ENCODE measurements around the gene AK5. TPM values are rescaled to one million over a fixed set of nuclear protein-coding genes. Genes with fewer than 3 reads are reported as not detected.

Gene AK5
- total RNA-seq, 1 donor from 2014 or later: not detected

DNA sequence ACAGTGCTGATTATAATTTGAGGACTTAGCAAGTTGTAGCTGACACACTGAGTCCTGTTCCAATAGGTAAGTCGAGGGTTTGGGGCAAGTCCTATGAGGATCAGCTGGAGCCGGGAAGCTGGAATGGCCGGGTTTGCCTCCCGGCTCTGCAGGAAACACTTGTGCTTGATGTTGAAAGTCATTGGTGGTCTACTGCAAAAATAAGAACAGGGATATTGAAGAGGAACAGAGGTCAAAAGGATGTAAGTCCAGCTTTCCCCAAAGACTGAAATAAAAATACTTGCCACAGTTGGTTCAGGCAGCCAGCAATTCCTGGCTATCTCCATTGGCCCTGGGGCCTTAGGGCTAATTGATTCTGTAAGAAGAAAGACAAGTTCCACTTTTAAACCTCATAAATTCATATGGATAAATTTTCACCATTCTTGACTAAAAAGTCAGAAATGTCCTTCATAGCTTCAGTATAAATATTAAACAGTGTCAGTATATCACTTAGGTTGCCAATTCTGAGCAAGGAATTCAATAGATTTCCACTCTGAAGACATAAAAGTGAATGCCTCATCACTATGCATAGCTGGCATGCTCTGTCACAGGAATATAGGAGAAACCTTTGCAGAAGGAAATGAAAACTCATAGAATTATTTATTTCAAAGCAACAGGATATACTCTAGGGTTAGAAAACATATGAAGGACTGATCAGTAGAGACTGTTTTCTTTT is 165.2 kb downstream of the AK5 start:
- ATAC-seq: peak; percentile 17

DNA sequence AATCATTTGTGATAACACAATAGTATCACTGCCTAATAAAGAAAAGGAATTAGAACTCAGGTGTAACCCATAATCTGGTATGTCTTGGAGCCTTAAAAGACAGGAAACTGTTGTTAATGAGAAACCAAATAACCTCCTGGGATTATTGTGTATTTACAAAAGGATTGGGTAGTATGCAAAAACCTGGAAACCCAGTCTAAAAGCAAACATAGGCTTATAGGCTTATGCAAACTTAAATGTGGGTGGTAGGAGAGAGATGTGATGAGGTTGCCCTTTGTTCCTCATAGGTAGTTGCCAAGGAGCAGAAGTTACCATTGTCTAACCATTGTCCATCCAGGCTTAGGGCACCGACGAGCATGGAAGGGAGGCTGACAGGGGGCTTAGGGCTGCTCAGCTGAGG is 165.8 kb downstream of the AK5 start:
- peak; percentile 63 for ATAC-seq

DNA sequence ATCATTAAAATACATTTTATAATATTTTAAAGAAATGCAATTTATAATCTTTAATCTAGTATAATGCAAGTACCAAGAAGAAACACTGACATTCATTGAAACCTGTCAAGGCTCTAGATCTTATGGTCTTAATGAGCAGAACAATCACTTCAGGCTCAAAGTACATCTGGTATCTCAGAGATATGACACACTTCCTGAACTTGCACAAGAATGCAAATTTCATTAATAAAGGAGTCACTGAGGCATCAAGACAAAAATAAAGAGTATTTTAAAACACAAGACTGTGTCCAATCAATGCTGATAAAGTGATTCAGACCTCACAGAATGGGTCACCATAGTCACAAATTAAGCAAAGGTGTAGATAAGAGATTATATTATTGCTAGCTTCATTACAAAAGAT is 178.1 kb downstream of the AK5 start:
- ATAC-seq: no peak

DNA sequence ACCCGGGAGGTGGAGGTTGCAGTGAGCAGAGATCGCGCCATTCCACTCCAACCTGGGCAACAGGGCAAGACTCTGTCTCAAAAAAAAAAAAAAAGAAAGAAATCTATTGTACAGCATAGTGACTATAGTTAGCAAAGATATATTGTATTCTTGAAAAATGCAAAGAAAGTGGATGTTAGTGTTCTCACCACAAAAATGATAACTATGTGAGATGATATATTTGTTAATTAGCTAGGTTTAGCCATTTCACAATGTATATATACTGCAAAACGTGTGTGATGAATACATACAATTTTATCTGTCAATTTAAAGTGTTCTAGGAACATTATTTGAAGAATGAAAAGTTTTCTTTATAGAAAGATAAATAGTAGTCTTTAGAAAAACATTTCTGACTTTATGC is 179.9 kb downstream of the AK5 start:
- ATAC-seq: no peak

DNA sequence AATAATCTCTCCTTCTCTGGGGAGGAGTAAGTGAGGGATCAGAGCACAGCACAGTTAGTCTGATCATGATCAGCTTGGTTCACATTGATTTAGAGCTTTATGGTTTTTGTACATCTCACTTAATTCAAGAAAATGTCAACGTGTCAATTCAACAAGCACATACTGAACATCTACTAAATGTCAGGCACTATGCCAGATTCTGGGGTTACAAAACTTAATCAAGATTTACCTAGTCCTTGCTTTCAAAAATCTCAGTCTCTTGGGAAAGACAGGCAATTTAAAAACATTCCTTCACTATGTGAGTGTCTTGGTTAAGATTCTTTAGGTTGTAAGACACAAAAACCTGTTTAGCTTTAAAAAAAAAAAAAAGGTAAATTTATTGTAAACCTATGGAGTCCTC is 181.4 kb downstream of the AK5 start:
- ATAC-seq: no peak

DNA sequence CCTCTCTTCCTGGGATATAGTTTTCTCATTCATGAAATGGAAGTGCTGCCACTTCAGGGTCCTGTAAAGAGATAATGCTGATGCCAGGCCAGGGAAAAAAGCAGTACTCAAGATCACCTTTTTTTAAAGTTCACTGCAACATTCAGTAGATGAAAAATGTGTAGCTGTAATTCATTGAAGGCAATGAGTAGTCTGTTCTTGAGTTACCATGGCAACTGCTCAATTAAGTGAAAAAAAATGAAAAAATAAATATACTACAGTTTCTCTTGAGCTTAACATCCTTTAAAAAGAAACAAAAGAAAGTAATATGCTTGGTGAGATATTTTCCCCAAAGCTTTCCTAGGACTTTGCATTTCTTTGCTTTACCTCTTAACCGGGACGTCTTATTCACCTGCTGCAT is 183.3 kb downstream of the AK5 start:
- ATAC-seq: no peak

DNA sequence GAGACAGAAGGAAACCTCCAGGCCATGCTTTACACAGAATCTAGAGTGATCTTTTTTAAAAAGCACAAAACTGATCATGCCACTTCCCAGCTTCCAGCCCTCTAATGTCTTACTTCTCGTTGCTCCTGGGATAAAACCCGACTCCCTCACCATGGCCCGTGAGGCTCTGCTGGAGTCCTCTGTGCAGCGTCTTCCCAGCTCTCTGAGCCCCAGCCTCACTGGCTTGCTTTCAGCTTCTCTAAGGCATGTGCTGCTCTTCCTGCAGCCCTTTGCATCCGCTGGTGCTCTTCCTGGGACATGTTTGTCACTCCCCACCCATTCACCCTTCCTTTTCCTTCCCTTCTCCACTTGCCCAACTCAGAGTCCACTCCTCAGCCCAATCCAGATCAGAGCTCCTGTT is 184.1 kb downstream of the AK5 start:
- ATAC-seq: no peak

DNA sequence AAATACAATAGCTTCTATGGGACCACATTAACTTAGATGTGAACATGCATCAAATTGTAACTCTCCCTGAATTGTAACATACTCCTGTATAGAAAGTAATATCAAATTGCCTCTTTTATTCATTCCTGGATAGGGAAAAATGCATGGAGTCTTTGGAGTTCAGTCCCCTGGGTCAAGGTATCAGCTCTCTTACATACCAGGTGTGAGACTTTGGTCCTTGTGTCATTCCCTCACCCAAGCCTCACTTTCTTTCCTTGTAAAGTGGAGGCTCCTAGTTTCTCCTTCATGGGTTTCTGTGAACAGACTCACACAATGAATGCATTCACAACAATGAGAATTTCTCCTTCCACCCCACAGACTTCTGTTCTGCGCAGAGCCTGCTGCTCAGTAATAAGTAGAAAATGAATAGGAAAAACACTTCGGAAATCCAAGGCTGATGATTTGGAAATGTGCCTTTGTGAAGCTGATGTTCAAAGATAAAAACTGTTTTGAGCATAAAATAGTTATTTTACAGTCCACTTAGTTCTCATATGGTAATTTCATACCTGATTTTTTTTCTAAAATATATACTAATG is 185.3 kb downstream of the AK5 start:
- no peak for ATAC-seq

DNA sequence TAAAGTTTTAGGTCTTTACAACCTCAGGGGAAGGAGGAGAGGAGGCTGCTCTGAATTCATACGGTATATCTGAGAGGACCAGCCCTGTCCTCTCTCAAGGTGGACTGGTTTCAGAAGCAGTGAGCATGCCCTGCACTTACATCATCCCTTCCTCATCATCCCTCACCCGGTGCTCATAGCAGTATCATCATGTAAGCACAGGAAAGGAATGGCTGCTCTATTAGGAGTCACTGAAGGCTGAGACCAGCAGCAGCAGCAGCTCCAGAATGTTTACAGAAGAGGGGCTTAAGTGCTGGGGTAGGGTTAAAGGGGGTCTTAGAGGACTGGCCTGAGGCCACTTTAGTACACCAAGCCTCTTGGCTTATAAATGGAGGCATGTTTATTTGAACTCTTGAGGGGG is 185.9 kb downstream of the AK5 start:
- ATAC-seq: no peak

DNA sequence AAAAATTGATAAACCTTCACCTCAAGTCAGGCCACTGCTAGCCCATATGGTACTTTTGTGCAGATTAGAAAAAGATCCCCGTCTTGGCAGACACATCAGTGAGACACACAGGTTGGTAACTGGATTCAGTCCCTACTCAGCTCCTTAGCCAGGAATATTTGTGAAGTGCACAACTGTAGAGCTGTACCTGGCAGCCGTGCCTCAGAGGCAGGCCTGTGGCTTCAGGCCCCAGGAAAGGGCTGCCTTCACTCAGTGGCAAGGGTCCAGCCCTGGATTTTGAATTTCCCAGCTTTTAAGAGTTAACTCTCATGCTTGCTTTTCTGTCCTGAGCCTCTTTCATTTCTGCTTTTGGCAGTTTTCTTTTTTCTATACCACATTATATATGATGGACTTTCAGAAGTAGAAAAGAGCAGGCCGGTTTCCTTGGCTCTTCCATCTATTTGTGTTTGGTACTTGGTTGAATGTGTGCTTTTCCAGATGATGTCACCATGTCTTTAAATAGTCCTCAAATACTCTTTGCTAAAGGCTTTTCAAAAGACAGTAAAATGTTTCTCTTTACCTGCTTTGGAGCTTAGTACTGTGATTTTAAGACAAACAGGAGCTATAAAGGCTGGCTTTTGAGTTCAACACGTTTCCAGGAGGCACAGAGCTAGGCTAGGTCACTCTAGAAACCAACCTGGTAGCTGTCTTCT is 186.6 kb downstream of the AK5 start:
- ATAC-seq: no peak

DNA sequence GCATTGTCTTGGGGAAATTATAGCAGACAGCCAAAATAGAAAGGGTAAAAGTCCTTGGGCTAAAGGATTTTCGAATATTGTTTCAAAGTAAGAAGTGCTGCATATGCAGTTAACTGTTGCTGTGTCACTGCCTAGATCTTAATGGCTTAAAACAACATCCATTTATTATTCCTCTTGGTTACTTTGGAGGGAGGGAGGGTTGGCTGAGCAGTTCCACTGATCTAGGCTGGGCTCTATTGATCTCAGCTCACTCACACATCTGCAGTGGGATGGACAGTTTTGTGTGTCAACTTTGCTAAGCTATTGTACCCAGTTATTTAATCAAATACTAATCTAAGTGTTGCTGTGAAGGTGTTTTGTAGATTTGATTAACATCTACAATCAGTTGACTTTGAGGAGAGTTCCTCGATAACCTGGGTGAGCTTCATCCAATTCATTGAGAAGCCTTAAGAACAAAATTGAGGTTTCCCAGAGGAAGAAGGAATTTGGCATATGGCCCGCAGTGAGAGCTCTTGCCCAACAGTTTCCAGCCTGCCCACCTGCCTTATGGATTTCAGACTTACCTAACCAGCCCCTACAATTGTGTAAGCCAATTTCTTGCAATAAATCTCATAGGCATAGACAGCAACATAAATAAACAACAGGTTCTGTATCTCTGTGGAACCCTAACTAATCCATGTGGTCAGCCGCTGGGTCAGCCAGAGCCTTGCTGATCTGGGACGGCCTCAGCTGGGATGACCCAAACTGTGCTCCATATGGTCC is 187.3 kb downstream of the AK5 start:
- no peak for ATAC-seq

DNA sequence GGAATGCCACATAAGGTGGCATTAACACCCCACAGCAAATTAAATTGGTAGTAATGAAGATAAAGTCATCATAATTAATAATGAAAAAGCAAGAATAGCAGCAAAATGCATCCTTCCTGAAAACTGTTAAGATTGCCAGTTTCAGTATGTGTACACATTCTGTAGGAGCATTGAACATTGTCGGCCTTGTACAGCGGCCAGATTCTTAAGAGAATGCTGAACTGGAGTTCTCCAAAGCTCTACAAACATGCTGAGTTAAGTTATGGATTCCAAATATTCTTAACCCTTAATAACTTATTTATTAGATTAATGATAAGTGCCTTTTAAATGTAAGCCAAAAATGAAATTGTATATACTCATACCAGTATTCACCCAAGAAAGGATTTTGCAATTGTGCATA is 189.9 kb downstream of the AK5 start:
- ATAC-seq: no peak

DNA sequence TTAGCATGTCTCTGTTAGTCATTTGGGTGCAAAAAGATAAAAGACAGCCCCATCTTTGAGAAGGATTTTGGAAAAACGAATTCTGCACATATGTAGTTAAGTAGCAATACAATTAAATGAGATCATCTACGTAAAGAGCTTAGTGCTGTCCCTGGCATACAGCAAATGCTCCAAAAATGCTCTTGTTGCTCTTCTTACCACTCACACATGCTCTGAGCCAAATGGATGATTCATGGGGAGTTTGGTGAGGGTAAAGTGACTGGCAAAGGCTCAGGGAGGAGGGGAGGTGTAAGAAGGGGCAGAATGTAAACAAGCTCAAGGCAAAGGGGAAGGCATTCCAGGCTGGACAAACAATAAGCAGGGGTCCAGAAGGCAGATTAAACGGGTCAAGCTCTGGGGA is 191.9 kb downstream of the AK5 start:
- no peak for ATAC-seq

DNA sequence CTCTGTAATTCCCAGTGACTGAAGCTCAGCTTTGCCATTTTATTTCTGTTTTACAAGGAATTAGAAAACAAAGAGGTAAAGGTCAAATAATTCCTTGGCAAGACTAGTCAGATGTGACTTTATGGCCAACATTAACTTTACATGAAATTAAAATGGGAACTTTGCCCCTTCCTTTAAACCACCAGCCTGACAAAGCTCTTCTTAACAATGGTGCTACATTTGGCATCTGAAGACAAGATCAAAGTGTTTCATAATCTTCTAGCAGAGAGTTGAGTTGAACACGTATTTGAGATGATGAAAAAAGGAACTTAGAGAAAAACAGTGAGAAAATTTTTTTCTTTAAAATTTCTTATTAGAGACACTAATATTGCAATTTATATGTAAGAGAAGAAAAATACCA is 193.8 kb downstream of the AK5 start:
- no peak for ATAC-seq

DNA sequence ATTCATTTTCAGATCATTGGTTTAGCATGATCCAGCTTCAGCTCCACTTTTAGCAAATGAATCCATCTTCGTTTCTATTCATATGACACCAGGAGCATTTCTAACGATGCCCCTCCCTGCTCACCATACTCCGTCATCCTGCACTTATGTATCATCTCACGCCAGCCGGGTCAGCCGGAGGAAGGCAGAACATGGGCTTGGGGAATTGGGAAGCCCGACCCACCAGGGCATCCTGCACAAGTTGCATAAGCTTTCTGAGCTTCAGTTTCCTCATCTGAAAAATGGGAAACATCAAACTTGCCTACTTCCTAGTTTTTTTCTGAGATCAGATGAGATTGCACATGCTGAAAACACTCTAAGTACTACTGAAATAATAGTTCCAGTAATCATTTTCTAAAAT is 194.7 kb downstream of the AK5 start:
- no peak for ATAC-seq

DNA sequence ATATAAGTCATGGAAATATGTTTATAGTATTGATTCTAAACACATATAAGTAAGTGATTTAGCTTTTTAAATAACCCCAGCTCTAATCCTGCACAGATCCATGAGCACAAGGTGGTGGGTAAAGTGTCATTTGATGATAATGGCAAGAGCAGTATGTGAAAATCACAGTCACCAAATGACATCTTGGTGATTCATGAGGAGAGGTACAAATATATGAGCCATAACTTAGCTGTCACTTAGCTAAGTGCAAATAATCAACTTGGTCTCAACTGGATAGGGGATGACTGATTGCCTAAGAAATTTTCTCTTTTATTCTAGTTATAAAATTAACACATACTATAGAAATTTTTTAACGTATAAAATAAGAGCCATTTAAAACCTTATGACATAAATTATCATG is 202.5 kb downstream of the AK5 start:
- no peak for ATAC-seq

DNA sequence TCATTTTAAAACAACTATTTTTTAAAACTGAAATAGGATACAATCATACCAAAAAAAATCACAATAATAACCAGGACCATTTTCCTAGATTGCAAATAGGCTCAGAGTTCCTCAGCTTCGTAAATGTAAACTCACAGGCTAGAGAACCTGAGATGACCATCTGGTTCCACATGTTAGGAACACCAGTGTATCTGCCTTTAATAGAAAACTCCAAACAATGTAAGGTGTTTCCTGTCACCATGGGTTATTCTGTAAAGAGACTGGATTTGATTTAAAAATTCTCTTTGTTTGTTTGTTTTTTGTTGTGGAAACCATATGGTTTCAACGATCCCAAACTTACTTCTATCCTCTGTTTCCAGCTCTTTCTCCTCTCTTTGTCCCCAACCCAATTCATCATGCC is 203.1 kb downstream of the AK5 start:
- ATAC-seq: no peak

DNA sequence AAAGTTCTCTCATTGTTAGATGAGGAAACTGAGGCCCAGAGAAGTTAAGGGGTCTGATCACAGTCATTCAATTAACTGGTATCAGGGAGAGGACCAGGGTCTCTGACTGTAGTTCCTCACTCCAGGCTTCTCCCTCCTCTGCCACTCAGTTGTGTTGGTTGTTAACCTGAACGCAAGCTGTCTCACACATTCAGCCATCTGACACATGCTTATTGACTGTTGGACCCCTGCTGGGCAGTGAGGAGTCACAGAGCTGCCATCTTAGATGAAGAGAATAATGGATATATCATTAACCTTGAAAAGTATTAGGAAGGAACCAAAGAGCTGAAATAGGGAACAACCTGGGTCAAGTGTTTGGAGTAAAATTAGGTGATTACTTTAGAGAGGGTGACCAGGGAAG is 205.8 kb downstream of the AK5 start:
- ATAC-seq: no peak

DNA sequence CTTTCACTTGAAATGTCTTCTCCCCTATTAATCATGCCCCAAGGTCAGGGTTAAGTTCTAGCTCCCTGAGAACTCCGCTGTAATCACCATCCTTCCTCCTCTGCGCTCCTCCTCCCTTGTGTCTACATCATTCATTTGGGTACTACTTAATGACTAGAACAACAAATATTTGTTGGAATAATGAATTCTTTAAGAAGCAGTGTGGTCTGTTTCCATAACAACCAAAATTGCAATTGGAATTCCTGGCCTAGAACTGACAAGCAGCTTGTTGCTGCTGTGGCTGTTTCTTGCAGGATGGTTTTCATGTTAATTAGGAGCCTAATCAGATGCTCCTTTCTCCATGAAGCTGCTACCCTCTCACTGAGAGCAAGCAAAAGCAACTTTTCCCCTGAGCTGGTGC is 208.1 kb downstream of the AK5 start:
- ATAC-seq: no peak

DNA sequence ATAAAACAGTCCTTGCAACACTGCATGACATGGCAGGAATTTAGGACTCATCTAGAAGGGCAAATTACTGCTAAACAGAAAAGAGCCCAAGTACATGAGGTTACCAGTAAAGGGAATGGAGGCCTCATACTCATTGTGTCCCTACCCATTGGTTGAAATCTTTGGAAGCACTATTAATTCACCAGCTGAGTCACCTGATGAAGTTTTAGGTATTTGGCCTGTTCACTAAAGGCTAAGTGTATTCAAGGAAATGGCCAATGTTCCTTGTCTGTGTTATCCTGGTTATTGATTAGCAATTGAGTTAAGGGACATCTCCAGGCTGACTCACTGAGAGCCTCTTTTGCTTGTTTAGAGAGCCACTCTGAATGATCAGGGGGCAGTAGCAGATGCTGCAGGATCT is 212.2 kb downstream of the AK5 start:
- no peak for ATAC-seq

DNA sequence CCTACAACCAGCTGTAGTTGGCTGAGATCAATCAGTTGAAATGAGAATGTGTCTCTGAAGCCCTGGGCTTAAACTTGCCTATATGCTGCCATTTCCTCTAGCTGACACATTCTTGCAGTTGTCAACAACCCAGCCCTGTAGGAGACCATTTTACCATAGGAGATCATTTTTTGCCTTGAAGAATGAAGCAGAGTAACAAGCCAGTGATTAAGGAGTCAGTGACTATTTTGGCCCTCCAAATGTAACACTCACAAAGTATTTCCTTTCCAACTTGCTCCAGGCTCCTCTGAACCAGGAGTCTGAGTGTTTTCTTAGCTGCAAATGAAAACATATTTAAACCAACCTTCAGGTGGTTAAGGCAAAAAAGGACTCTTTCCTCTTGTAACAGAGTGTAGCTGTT is 217.1 kb downstream of the AK5 start:
- no peak for ATAC-seq

DNA sequence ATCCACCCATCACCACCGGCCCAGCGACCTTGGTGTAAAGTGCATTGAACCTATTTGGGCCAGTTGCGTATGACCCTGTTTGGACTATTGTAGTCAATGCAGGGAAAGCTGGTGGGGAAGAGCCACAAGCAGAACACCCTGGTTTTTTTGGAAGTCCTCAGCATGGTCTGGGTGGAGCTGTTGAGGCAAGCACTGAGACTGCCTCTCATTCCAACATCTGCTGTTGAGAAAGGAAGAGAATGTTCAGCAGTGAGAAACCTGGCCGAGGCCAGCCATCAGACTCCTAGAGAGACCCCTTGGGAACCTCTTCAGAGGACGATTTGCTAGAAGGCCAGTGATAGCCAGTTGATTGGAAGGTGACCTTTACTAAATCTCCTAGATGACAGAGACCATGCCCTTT is 217.6 kb downstream of the AK5 start:
- no peak for ATAC-seq

DNA sequence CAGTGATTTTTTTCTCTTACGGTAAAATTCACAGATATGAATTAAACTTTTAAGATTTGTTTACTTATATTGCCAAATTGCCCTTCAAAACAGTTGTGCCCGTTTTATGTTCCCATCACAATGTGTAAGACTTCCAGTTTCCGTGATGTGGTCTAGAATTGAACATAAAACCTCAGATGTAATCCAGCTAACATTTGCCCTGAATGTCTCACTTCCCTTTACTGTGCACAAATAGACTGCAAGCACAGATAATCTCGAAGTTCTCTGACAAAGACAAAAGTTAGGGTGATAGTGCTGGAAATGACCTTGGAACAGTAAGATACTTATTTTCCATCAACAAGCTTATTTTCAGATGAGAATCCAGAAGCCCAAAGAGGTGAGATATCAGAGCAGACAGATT is 223.2 kb downstream of the AK5 start:
- no peak for ATAC-seq

DNA sequence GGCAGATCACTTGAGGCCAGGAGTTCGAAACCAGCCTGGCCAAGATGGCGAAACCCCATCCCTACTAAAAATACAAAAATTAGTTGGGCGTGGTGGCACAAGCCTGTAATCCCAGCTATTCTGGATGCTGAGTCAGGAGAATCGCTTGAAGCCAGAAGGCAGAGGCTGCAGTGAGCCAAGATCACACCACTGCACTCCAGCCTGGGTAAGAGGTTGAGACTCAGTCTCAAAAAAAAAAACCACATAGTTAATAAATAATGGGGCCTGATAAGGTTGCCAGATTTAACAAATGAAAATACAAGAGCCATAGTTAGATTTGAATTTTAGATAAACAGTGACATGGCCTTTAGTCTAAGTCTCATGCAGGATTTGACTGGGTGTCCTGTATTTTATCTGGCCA is 225.0 kb downstream of the AK5 start:
- ATAC-seq: no peak
